Gastroesophageal sphincter (tissue), 4 donors: Measurements from ENCODE around the gene ZNF491. TPM values are rescaled to one million over a fixed set of nuclear protein-coding genes. Genes with fewer than 3 reads are reported as not detected.
"Not testable (repeated sequence)": the region's sequence is repeated elsewhere in the genome, so short reads cannot be mapped to it uniquely, and the experiment has no call there.

Experiments used
- ATAC-seq: fragments of 150-250 bp; one replicate; pipeline ENCODE4 v1.9.1; 2016; ENCODE audit warnings: mild to moderate bottlenecking, moderate library complexity
- H3K27ac ChIP-seq, 4 donors: fragments of 200-600 bp; sonication (generic) in 3 of 4; 1 replicate in 3 of 4; 2 replicates in 1 of 4; pipeline ENCODE4 v1.5.1; 2016 to 2019
- H3K27me3 ChIP-seq: fragments of 200-600 bp; sonication (generic); one replicate; pipeline ENCODE4 v1.5.1; 2019
- H3K36me3 ChIP-seq, 2 donors: fragments of 200-600 bp; sonication (generic); one replicate each; pipeline ENCODE4 v1.5.1; 2019; ENCODE audit warnings: control low read depth in 1 of 2
- H3K4me1 ChIP-seq, 3 donors: fragments of 200-600 bp; sonication (generic); 1 replicate in 2 of 3; 2 replicates in 1 of 3; pipeline ENCODE4 v1.5.1; 2016 to 2019; ENCODE audit warnings: control low read depth in 2 of 3
- H3K4me3 ChIP-seq, 2 donors: fragments of 200-600 bp; sonication (generic); one replicate each; pipeline ENCODE4 v1.5.1; 2019; ENCODE audit warnings: mild to moderate bottlenecking in 1 of 2, moderate library complexity in 1 of 2
- H3K9me3 ChIP-seq, 3 donors: fragments of 200-600 bp; sonication (generic); one replicate each; pipeline ENCODE4 v1.5.1; 2017 to 2019; ENCODE audit warnings: control low read depth in 2 of 3
- EP300 ChIP-seq: sonication (generic); formaldehyde crosslinking; IDR thresholded peaks from one replicate; pipeline ENCODE4 v1.6.1; 2017; ENCODE audit warnings: antibody characterized with exemption, mild to moderate bottlenecking
- POLR2A ChIP-seq, 2 donors: fragments of 450-650 bp; IDR thresholded peaks; one replicate each; pipeline ENCODE4 v1.6.1; 2017; ENCODE audit warnings: antibody characterized with exemption in 2 of 2, mild to moderate bottlenecking in 2 of 2, moderate library complexity in 1 of 2
- POLR2AphosphoS5 ChIP-seq: sonication (generic); formaldehyde crosslinking; IDR thresholded peaks from one replicate; pipeline ENCODE4 v1.6.1; 2017; ENCODE audit warnings: antibody characterized with exemption
- WGBS, 2 donors: methylation state at CpG; one replicate each; pipeline ENCODE4 v1.1.5; 2018; ENCODE audit warnings: low coverage in 1 of 2; 5-methylcytosine and 5-hydroxymethylcytosine counted together
- total RNA-seq, 4 donors: library from RNA; depleted of rRNA; stranded (reverse); fragments of >200 nt; gene quantifications; one replicate each; pipeline ENCODE4 v1.1.0, GENCODE V29; 2016
- TF ChIP-seq, protein P1 (sequence below), 4 experiments: fragments of 200-600 bp in 2 of 4; fragments of 450-650 bp in 2 of 4; sonication (generic) in 1 of 4; IDR thresholded peaks; one replicate each; pipeline ENCODE4 v1.5.1; 2017 to 2019; ENCODE audit warnings: antibody characterized with exemption in 4 of 4, mild to moderate bottlenecking in 2 of 4, moderate library complexity in 2 of 4

The ZNF491 gene
- total RNA-seq, 4 donors from 2014 or later = 1.8 to 3.7 (median 3.1) TPM

- H3K4me1 ChIP-seq = no peaks in the 10 kb centered on the region
- H3K36me3 ChIP-seq = peaks cover 16 to 59% of the 10 kb centered on the region in 2 donors
- 94 to 95% methylated on average over 5 to 8 of the region's 8 CpGs for WGBS, 2 donors
- H3K27me3 ChIP-seq = no peaks in the 10 kb centered on the region
- ATAC-seq = no peak
- no peak overlapping the region for H3K27ac ChIP-seq
- TF ChIP-seq, protein P1, sequence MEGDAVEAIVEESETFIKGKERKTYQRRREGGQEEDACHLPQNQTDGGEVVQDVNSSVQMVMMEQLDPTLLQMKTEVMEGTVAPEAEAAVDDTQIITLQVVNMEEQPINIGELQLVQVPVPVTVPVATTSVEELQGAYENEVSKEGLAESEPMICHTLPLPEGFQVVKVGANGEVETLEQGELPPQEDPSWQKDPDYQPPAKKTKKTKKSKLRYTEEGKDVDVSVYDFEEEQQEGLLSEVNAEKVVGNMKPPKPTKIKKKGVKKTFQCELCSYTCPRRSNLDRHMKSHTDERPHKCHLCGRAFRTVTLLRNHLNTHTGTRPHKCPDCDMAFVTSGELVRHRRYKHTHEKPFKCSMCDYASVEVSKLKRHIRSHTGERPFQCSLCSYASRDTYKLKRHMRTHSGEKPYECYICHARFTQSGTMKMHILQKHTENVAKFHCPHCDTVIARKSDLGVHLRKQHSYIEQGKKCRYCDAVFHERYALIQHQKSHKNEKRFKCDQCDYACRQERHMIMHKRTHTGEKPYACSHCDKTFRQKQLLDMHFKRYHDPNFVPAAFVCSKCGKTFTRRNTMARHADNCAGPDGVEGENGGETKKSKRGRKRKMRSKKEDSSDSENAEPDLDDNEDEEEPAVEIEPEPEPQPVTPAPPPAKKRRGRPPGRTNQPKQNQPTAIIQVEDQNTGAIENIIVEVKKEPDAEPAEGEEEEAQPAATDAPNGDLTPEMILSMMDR (IDR thresholded peaks at IDR 0.05) = no peak
- no peak for TF ChIP-seq POLR2A (IDR thresholded peaks at IDR 0.05)
- peaks cover 0 to 58% (median 3%) of the 10 kb centered on the region in 3 donors for H3K9me3 ChIP-seq
- no peak overlapping the region for H3K4me3 ChIP-seq
Observed at GRCh38 chr19:11832253-11832912, 34.1 kb downstream of the ZNF491 start.

DNA sequence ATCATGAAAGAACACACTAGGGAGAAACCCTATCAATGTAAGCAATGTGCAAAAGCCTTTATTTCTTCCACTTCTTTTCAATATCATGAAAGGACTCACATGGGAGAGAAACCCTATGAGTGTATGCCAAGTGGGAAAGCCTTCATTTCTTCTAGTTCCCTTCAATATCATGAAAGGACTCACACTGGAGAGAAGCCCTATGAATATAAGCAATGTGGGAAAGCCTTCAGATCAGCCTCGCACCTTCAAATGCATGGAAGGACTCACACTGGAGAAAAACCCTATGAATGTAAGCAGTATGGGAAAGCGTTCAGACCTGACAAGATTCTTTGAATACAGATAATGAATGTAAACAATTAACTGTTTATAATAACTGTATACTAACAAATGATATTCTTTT is 35.2 kb downstream of the ZNF491 start:
- no peak overlapping the region for H3K4me3 ChIP-seq
- H3K27ac ChIP-seq = no peak overlapping the region
- TF ChIP-seq EP300 (no peak), POLR2A (IDR thresholded peaks at IDR 0.05) (no peak), POLR2AphosphoS5 (no peak)
- TF ChIP-seq, protein P1 (IDR thresholded peaks at IDR 0.05) = no peak
- no peaks in the 10 kb centered on the region for H3K27me3 ChIP-seq
- H3K9me3 ChIP-seq = peaks cover 0 to 58% (median 3%) of the 10 kb centered on the region in 3 donors
- peaks cover 16 to 59% of the 10 kb centered on the region in 2 donors for H3K36me3 ChIP-seq
- H3K4me1 ChIP-seq = no peaks in the 10 kb centered on the region
- ATAC-seq = no peak
- WGBS, 2 donors = 90 to 98% methylated on average over 1 to 2 of the region's 2 CpGs

DNA sequence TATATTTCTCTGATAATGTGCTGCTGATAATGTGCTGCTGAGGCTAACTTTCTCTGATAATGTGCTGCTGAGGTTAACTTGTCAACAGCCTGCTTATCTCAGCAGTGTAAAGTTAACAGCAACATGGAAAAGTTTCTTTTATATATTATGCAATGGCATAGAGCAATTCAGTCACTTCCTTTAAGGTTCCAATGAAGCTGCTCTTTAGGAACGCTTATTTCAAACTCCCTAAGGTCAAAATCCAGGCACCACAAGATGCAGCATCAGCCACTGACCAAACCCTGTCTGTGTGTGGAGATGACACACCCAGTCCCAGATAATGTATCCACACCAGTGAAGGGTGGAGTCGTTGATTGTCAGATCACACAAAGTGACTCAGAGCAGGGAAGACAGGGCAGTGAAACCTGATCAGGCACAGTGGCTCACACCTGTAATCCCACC is 37.3 kb downstream of the ZNF491 start:
- H3K9me3 ChIP-seq = peaks cover 0 to 42% (median 3%) of the 10 kb centered on the region in 3 donors
- 100% methylated on average over 1 of the region's 2 CpGs for WGBS, 2 donors
- not testable (repeated sequence) for H3K4me1 ChIP-seq, H3K4me3 ChIP-seq, H3K27me3 ChIP-seq, ATAC-seq, H3K27ac ChIP-seq
- peaks cover 16 to 41% of the 10 kb centered on the region in 2 donors for H3K36me3 ChIP-seq

GRCh38 chr19:11843722-11844121 is 45.4 kb downstream of the ZNF491 start:
- ATAC-seq = no peak
- TF ChIP-seq EP300 = no peak
- TF ChIP-seq, protein P1 (IDR thresholded peaks at IDR 0.05) = no peak
- Histone ChIP-seq H3K4me1 (peaks cover 0 to 7% (median 0%) of the 10 kb centered on the region in 3 donors), H3K9me3 (no peaks in the 10 kb centered on the region), H3K4me3 (no peak overlapping the region), H3K27me3 (no peaks in the 10 kb centered on the region), H3K36me3 (no peaks in the 10 kb centered on the region), H3K27ac (no peak overlapping the region)
- 60 to 86% methylated on average over 1 of the region's 2 CpGs for WGBS, 2 donors

DNA sequence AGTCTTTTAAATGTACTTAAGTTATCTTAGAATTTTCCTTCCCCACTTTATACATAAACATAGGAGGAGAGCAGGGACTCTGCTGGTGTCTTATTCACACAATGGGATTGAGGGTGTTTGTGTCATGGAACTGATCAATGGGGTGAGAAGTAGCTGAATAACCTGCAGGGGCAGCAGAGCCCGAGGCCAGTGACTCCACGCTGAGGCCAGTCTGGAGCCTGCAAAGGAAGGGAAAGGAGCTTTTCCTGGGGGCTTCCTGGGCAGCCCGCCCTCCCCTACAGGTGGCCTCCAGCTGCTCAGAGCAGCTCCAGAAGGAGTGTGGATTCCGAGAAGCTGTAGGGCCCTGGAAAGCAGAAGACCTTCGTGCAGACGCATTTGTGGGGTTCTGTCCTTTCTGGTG is 49.3 kb downstream of the ZNF491 start:
- not testable (repeated sequence) for ATAC-seq, H3K27me3 ChIP-seq, H3K36me3 ChIP-seq, H3K4me3 ChIP-seq, H3K9me3 ChIP-seq
- Histone ChIP-seq H3K27ac (peak overlapping the region in 3 of 4 donors; percentile 82 to 84 (median 84)), H3K4me1 (peaks cover 0 to 23% (median 4%) of the 10 kb centered on the region in 3 donors)
- WGBS, 2 donors = 36 to 80% methylated on average over 1 to 2 of the region's 6 CpGs

DNA sequence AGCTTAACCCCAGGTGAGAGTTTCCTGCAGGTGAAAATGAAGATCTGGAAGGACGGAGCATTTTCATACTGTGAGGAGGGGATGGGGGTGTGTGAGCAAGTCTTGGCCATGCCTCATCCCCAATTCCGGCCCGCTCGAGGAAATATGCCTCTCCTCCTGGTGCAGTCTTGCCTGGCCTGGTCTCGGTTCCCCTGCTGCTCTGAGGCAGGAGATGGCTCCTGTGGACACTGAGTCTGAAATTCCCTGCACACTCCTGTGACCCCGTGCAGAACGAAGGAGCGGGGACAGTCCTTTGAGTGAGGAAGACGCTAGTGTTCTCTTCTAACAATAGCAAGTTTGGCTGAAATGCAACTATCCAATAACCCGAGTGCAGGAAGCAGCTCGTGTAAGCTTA is 49.9 kb downstream of the ZNF491 start:
- ATAC-seq = no peak
- 38 to 53% methylated on average over 3 to 7 of the region's 11 CpGs for WGBS, 2 donors
- Histone ChIP-seq H3K9me3 (no peaks in the 10 kb centered on the region), H3K4me3 (peak overlapping the region; percentile 57 to 67), H3K4me1 (peaks cover 0 to 23% (median 4%) of the 10 kb centered on the region in 3 donors), H3K36me3 (no peaks in the 10 kb centered on the region), H3K27ac (peak overlapping the region; percentile 4 to 84 (median 83)), H3K27me3 (no peaks in the 10 kb centered on the region)
- TF ChIP-seq, protein P1 (IDR thresholded peaks at IDR 0.05) = no peak
- no peak for TF ChIP-seq POLR2A (IDR thresholded peaks at IDR 0.05)
- no peak for TF ChIP-seq POLR2AphosphoS5
- no peak for TF ChIP-seq EP300
